ENCODE results near the gene KIAA1549. TPM values are rescaled to one million over a fixed set of nuclear protein-coding genes. Genes with fewer than 3 reads are reported as not detected.

KIAA1549 gene
- total RNA-seq, 3 donors from 2014 or later (not counting 1 experiment from before 2014, with no cell fraction given), result 0.08 to 0.09 (median 0.09) TPM

DNA sequence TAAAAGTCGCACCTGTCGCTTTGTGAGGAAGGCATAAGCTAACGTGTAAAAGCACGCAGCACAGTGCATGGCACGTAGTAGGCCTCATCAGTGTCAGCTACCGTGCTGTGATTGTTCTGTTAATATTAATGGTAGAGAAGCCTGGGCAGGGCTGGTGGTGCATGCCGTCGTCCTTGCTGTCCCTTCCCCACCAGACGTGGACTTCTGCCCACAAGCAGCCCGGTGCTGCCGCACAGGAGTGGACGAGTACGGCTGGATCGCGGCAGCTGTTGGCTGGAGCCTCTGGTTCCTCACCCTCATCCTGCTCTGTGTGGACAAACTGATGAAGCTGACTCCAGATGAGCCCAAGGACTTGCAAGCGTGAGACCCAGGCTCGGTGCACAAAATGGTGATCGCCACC lies 178.5 kb downstream of the KIAA1549 start:
- no peak overlapping the region for H3K27ac ChIP-seq (ENCODE audit: low read length)
- WGBS (ENCODE audit: insufficient coverage), result 96% methylated on average over 18 of the region's 18 CpGs
- TF ChIP-seq, protein P1, sequence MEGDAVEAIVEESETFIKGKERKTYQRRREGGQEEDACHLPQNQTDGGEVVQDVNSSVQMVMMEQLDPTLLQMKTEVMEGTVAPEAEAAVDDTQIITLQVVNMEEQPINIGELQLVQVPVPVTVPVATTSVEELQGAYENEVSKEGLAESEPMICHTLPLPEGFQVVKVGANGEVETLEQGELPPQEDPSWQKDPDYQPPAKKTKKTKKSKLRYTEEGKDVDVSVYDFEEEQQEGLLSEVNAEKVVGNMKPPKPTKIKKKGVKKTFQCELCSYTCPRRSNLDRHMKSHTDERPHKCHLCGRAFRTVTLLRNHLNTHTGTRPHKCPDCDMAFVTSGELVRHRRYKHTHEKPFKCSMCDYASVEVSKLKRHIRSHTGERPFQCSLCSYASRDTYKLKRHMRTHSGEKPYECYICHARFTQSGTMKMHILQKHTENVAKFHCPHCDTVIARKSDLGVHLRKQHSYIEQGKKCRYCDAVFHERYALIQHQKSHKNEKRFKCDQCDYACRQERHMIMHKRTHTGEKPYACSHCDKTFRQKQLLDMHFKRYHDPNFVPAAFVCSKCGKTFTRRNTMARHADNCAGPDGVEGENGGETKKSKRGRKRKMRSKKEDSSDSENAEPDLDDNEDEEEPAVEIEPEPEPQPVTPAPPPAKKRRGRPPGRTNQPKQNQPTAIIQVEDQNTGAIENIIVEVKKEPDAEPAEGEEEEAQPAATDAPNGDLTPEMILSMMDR (IDR thresholded peaks at IDR 0.05), result no peak
- peaks cover 4% of the 10 kb centered on the region for H3K4me1 ChIP-seq (ENCODE audit: control insufficient read depth, insufficient read depth, low read length)
- Mint-ChIP-seq H3K27me3 (ENCODE audit: low read depth in 2 of 2) (peaks cover 2 to 5% of the 10 kb centered on the region in 2 donors), H3K36me3 (no peaks in the 10 kb centered on the region), H3K4me3 (no peak overlapping the region), H3K4me1 (peaks cover 1 to 2% of the 10 kb centered on the region in 2 donors), H3K27ac (no peak overlapping the region), H3K9me3 (no peaks in the 10 kb centered on the region)
- no peaks in the 10 kb centered on the region for H3K36me3 ChIP-seq (ENCODE audit: control insufficient read depth, insufficient read depth, low read length)
- H3K9me3 ChIP-seq (ENCODE audit: control insufficient read depth, insufficient read depth, low read length), result no peaks in the 10 kb centered on the region
- H3K27me3 ChIP-seq (ENCODE audit: control insufficient read depth, insufficient read depth, low read length), result no peaks in the 10 kb centered on the region
- H3K4me3 ChIP-seq (ENCODE audit: low read length), result no peak overlapping the region
- intact Hi-C loops (cut with micrococcal nuclease), result no loop called here
- ATAC-seq (no peak), DNase-seq (no peak)

DNA sequence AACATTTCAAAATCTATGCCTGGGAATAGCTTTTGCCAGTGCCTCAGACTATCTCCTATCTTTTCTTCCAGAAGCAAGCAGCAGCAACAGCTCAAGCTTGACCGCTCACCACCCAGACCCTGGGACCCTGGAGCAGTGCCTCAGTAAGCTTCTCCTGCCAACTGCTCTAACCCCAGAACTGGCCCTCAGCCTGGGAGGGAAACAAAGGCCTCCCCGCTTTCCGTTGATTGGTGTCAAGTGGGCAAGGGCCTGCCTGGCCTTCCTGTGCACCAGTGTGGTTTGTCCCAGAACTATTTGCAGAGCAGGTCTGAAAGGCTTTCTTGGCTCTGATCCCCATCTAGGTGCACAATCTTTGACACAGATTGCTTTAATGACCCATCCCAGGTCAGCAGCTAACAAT lies 179.9 kb downstream of the KIAA1549 start:
- Histone ChIP-seq H3K27ac (ENCODE audit: low read length) (no peak overlapping the region), H3K27me3 (ENCODE audit: control insufficient read depth, insufficient read depth, low read length) (no peaks in the 10 kb centered on the region), H3K4me3 (ENCODE audit: low read length) (no peak overlapping the region), H3K36me3 (ENCODE audit: control insufficient read depth, insufficient read depth, low read length) (no peaks in the 10 kb centered on the region), H3K9me3 (ENCODE audit: control insufficient read depth, insufficient read depth, low read length) (no peaks in the 10 kb centered on the region), H3K4me1 (ENCODE audit: control insufficient read depth, insufficient read depth, low read length) (peaks cover 14% of the 10 kb centered on the region)
- no peak overlapping the region for H3K4me3 Mint-ChIP-seq
- peaks cover 2 to 5% of the 10 kb centered on the region in 2 donors for H3K27me3 Mint-ChIP-seq (ENCODE audit: low read depth in 2 of 2)
- TF ChIP-seq, protein P1 (IDR thresholded peaks at IDR 0.05), result no peak
- no peaks in the 10 kb centered on the region for H3K36me3 Mint-ChIP-seq
- intact Hi-C loops (cut with micrococcal nuclease), result no loop called here
- ATAC-seq (no peak), DNase-seq (no peak)
- 93% methylated on average over 3 of the region's 3 CpGs for WGBS (ENCODE audit: insufficient coverage)
- no peaks in the 10 kb centered on the region for H3K9me3 Mint-ChIP-seq
- H3K27ac Mint-ChIP-seq, result no peak overlapping the region
- peaks cover 5% of the 10 kb centered on the region in 2 donors for H3K4me1 Mint-ChIP-seq

DNA sequence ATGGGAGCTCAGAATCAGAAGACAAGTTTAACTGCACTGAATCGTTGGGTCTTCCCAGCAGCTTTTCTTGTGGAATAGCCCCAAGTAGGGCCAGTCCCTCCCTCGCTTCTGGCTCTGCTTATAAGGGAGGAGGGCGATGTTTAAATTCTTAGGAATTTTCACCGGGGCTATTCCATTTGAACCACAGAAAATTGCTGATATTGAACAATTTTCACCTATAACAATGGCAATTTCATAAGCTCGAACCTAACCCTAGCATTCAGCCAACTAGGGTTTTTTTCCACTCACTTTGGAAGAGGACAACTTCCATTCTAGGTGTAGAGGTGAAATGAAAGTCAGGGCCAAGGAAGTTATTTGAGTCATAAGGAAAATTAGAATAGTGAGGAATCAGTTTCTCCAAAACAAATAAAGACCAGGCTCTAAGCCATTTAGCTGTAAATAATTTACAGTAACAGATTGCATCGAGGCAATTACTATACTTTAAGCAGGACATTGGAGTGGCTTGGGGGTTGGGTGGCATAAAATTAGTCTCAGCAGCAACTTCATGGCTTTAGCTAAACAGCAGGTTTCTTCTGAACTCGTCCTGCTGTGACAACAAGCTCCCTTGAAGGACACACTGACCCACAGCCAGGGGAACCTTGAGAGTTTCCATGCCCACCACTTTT lies 181.7 kb downstream of the KIAA1549 start:
- Mint-ChIP-seq H3K4me1 (peaks cover 5% of the 10 kb centered on the region in 2 donors), H3K4me3 (no peak overlapping the region), H3K27me3 (ENCODE audit: low read depth in 2 of 2) (peaks cover 2 to 5% of the 10 kb centered on the region in 2 donors), H3K36me3 (no peaks in the 10 kb centered on the region), H3K27ac (no peak overlapping the region), H3K9me3 (no peaks in the 10 kb centered on the region)
- no peak for DNase-seq
- Histone ChIP-seq H3K27me3 (ENCODE audit: control insufficient read depth, insufficient read depth, low read length) (no peaks in the 10 kb centered on the region), H3K27ac (ENCODE audit: low read length) (no peak overlapping the region), H3K36me3 (ENCODE audit: control insufficient read depth, insufficient read depth, low read length) (no peaks in the 10 kb centered on the region), H3K4me3 (ENCODE audit: low read length) (no peak overlapping the region), H3K9me3 (ENCODE audit: control insufficient read depth, insufficient read depth, low read length) (no peaks in the 10 kb centered on the region), H3K4me1 (ENCODE audit: control insufficient read depth, insufficient read depth, low read length) (peaks cover 14% of the 10 kb centered on the region)
- intact Hi-C loops (cut with micrococcal nuclease), result no loop called here
- WGBS (ENCODE audit: insufficient coverage), result 84% methylated on average over 6 of the region's 7 CpGs
- ATAC-seq, result no peak
- TF ChIP-seq, protein P1 (IDR thresholded peaks at IDR 0.05), result no peak

DNA sequence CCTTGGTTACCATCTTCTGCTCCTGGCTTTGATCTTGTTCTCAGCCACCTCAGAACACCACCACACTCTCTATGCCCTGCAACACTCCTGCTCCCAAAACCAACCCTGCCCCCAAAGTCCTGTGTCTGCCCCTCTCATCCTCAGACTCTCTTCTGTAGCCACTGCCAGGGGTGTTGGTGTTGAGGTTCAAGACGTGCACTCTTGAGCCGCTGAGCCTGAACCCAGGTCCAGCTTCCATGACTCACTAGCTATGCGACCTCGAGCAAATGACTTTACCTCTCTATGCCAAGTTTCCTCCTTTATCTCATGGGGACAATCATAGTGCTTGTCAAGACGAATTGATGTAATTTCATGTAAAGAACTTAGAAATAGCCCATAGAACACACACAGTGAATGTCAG lies 182.4 kb downstream of the KIAA1549 start:
- Mint-ChIP-seq H3K27ac (no peak overlapping the region), H3K4me1 (peaks cover 5% of the 10 kb centered on the region in 2 donors), H3K27me3 (ENCODE audit: low read depth in 2 of 2) (peaks cover 2 to 5% of the 10 kb centered on the region in 2 donors), H3K36me3 (no peaks in the 10 kb centered on the region), H3K4me3 (no peak overlapping the region), H3K9me3 (no peaks in the 10 kb centered on the region)
- no peak for DNase-seq
- TF ChIP-seq, protein P1 (IDR thresholded peaks at IDR 0.05), result no peak
- Histone ChIP-seq H3K9me3 (ENCODE audit: control insufficient read depth, insufficient read depth, low read length) (no peaks in the 10 kb centered on the region), H3K27ac (ENCODE audit: low read length) (no peak overlapping the region), H3K36me3 (ENCODE audit: control insufficient read depth, insufficient read depth, low read length) (no peaks in the 10 kb centered on the region), H3K27me3 (ENCODE audit: control insufficient read depth, insufficient read depth, low read length) (no peaks in the 10 kb centered on the region), H3K4me3 (ENCODE audit: low read length) (no peak overlapping the region), H3K4me1 (ENCODE audit: control insufficient read depth, insufficient read depth, low read length) (peaks cover 14% of the 10 kb centered on the region)
- intact Hi-C loops (cut with micrococcal nuclease), result no loop called here
- WGBS (ENCODE audit: insufficient coverage), result 91% methylated on average over 5 of the region's 5 CpGs
- ATAC-seq, result no peak

Data from natural killer cell (primary cell).